ENCODE measurements around the gene SMG5. TPM values are rescaled to one million over a fixed set of nuclear protein-coding genes. Genes with fewer than 3 reads are reported as not detected.

Gene SMG5
- total and polyA plus RNA-seq, 2 experiments from 2014 or later, result 25.9 to 118 TPM

DNA sequence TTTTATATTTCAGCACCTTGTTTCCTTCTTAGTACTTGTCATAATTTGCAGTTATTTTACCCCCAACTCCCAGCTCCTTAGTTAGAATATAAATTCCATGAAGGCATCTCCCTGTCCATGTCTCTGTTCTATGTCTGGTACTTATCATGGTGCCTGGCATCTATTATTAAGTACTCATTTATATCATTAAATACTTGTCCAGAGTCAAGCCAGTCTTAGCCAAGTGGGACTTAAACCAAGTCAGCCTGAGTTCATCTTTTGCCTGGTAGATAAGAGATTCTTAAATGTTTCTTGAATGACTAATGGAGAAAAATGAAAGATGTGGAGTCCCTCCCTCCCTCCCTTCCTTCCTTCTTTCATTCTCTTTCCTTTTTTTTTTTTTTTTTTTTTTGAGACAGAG is 79.3 kb downstream of the SMG5 start:
- no peak overlapping the region for H3K27ac Mint-ChIP-seq
- Histone ChIP-seq H3K4me3 (no peak overlapping the region), H3K9me2 (ENCODE audit: insufficient read depth) (no peaks in the 10 kb centered on the region), H3K27ac (ENCODE audit: low read depth) (no peak overlapping the region), H3K4me2 (no peak overlapping the region), H3K4me1 (ENCODE audit: insufficient read depth) (peaks cover 6% of the 10 kb centered on the region; the same call in 1 of the 2 replicates), H3K36me3 (ENCODE audit: insufficient read depth) (0 out of 2 replicates have a peak, but pooled peaks cover 3% of the 10 kb centered on the region), H3F3A (replicated peaks; ENCODE audit: low read depth) (no peaks in the 10 kb centered on the region), H3K79me2 (replicated peaks; ENCODE audit: insufficient read depth) (peaks cover 64% of the 10 kb centered on the region), H4K20me1 (replicated peaks; ENCODE audit: insufficient read depth) (no peaks in the 10 kb centered on the region; the same call in 1 of the 2 replicates), H3K27me3 (ENCODE audit: insufficient read depth) (no peaks in the 10 kb centered on the region), H2AFZ (no peak overlapping the region)
- H3K9me3 Mint-ChIP-seq, result no peaks in the 10 kb centered on the region
- TF ChIP-seq ZNF331 (CRISPR knock-in tag; IDR thresholded peaks at IDR 0.05; ENCODE audit: low read depth) (no peak), JUNB (IDR thresholded peaks at IDR 0.05; ENCODE audit: unreplicated experiment) (no peak), EZH2phosphoT487 (IDR thresholded peaks at IDR 0.05; ENCODE audit: unreplicated experiment) (no peak), CREB1 (CRISPR knock-in tag; IDR thresholded peaks at IDR 0.05; ENCODE audit: low read depth) (no peak), EZH2 (IDR thresholded peaks at IDR 0.05; ENCODE audit: low read depth, unreplicated experiment) (no peak), ZNF114 (CRISPR knock-in tag; IDR thresholded peaks at IDR 0.05) (no peak), STAT1 (IDR thresholded peaks at IDR 0.05; ENCODE audit: unreplicated experiment) (no peak), NANOG (IDR thresholded peaks at IDR 0.05; ENCODE audit: borderline replicate concordance) (no peak), POLR2AphosphoS5 (IDR thresholded peaks at IDR 0.05; ENCODE audit: low read depth) (no peak)
- TF ChIP-seq, protein P1, sequence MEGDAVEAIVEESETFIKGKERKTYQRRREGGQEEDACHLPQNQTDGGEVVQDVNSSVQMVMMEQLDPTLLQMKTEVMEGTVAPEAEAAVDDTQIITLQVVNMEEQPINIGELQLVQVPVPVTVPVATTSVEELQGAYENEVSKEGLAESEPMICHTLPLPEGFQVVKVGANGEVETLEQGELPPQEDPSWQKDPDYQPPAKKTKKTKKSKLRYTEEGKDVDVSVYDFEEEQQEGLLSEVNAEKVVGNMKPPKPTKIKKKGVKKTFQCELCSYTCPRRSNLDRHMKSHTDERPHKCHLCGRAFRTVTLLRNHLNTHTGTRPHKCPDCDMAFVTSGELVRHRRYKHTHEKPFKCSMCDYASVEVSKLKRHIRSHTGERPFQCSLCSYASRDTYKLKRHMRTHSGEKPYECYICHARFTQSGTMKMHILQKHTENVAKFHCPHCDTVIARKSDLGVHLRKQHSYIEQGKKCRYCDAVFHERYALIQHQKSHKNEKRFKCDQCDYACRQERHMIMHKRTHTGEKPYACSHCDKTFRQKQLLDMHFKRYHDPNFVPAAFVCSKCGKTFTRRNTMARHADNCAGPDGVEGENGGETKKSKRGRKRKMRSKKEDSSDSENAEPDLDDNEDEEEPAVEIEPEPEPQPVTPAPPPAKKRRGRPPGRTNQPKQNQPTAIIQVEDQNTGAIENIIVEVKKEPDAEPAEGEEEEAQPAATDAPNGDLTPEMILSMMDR (conservative IDR thresholded peaks at IDR 0.05; ENCODE audit: low read depth in 2 of 2), result no peak
- TF ChIP-seq, protein P2, sequence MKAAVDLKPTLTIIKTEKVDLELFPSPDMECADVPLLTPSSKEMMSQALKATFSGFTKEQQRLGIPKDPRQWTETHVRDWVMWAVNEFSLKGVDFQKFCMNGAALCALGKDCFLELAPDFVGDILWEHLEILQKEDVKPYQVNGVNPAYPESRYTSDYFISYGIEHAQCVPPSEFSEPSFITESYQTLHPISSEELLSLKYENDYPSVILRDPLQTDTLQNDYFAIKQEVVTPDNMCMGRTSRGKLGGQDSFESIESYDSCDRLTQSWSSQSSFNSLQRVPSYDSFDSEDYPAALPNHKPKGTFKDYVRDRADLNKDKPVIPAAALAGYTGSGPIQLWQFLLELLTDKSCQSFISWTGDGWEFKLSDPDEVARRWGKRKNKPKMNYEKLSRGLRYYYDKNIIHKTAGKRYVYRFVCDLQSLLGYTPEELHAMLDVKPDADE (IDR thresholded peaks at IDR 0.05), result no peak
- TF ChIP-seq, protein P3, sequence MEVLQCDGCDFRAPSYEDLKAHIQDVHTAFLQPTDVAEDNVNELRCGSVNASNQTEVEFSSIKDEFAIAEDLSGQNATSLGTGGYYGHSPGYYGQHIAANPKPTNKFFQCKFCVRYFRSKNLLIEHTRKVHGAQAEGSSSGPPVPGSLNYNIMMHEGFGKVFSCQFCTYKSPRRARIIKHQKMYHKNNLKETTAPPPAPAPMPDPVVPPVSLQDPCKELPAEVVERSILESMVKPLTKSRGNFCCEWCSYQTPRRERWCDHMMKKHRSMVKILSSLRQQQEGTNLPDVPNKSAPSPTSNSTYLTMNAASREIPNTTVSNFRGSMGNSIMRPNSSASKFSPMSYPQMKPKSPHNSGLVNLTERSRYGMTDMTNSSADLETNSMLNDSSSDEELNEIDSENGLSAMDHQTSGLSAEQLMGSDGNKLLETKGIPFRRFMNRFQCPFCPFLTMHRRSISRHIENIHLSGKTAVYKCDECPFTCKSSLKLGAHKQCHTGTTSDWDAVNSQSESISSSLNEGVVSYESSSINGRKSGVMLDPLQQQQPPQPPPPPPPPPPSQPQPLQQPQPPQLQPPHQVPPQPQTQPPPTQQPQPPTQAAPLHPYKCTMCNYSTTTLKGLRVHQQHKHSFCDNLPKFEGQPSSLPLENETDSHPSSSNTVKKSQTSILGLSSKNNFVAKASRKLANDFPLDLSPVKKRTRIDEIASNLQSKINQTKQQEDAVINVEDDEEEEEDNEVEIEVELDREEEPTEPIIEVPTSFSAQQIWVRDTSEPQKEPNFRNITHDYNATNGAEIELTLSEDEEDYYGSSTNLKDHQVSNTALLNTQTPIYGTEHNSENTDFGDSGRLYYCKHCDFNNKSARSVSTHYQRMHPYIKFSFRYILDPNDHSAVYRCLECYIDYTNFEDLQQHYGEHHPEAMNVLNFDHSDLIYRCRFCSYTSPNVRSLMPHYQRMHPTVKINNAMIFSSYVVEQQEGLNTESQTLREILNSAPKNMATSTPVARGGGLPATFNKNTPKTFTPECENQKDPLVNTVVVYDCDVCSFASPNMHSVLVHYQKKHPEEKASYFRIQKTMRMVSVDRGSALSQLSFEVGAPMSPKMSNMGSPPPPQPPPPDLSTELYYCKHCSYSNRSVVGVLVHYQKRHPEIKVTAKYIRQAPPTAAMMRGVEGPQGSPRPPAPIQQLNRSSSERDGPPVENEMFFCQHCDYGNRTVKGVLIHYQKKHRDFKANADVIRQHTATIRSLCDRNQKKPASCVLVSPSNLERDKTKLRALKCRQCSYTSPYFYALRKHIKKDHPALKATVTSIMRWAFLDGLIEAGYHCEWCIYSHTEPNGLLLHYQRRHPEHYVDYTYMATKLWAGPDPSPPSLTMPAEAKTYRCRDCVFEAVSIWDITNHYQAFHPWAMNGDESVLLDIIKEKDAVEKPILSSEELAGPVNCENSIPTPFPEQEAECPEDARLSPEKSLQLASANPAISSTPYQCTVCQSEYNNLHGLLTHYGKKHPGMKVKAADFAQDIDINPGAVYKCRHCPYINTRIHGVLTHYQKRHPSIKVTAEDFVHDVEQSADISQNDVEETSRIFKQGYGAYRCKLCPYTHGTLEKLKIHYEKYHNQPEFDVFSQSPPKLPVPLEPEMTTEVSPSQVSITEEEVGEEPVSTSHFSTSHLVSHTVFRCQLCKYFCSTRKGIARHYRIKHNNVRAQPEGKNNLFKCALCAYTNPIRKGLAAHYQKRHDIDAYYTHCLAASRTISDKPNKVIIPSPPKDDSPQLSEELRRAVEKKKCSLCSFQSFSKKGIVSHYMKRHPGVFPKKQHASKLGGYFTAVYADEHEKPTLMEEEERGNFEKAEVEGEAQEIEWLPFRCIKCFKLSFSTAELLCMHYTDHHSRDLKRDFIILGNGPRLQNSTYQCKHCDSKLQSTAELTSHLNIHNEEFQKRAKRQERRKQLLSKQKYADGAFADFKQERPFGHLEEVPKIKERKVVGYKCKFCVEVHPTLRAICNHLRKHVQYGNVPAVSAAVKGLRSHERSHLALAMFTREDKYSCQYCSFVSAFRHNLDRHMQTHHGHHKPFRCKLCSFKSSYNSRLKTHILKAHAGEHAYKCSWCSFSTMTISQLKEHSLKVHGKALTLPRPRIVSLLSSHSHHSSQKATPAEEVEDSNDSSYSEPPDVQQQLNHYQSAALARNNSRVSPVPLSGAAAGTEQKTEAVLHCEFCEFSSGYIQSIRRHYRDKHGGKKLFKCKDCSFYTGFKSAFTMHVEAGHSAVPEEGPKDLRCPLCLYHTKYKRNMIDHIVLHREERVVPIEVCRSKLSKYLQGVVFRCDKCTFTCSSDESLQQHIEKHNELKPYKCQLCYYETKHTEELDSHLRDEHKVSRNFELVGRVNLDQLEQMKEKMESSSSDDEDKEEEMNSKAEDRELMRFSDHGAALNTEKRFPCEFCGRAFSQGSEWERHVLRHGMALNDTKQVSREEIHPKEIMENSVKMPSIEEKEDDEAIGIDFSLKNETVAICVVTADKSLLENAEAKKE (CRISPR knock-in tag; IDR thresholded peaks at IDR 0.05), result no peak
- TF ChIP-seq, protein P4, sequence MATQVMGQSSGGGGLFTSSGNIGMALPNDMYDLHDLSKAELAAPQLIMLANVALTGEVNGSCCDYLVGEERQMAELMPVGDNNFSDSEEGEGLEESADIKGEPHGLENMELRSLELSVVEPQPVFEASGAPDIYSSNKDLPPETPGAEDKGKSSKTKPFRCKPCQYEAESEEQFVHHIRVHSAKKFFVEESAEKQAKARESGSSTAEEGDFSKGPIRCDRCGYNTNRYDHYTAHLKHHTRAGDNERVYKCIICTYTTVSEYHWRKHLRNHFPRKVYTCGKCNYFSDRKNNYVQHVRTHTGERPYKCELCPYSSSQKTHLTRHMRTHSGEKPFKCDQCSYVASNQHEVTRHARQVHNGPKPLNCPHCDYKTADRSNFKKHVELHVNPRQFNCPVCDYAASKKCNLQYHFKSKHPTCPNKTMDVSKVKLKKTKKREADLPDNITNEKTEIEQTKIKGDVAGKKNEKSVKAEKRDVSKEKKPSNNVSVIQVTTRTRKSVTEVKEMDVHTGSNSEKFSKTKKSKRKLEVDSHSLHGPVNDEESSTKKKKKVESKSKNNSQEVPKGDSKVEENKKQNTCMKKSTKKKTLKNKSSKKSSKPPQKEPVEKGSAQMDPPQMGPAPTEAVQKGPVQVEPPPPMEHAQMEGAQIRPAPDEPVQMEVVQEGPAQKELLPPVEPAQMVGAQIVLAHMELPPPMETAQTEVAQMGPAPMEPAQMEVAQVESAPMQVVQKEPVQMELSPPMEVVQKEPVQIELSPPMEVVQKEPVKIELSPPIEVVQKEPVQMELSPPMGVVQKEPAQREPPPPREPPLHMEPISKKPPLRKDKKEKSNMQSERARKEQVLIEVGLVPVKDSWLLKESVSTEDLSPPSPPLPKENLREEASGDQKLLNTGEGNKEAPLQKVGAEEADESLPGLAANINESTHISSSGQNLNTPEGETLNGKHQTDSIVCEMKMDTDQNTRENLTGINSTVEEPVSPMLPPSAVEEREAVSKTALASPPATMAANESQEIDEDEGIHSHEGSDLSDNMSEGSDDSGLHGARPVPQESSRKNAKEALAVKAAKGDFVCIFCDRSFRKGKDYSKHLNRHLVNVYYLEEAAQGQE (IDR thresholded peaks at IDR 0.05; ENCODE audit: unreplicated experiment), result no peak
- H3K27me3 Mint-ChIP-seq (ENCODE audit: insufficient read depth, low read depth, poor library complexity), result no peaks in the 10 kb centered on the region
- DNase-seq (ENCODE audit: low spot score), result no peak
- H3K36me3 Mint-ChIP-seq (ENCODE audit: low read depth), result peaks cover 25% of the 10 kb centered on the region
- ATAC-seq, result no peak
- H3K4me3 Mint-ChIP-seq, result no peak overlapping the region
- peaks cover 5% of the 10 kb centered on the region; the same call in 1 of the 3 replicates for H3K4me1 Mint-ChIP-seq

All from GM23338 (cell line).